ENCODE data around the gene AIP. TPM values are rescaled to one million over a fixed set of nuclear protein-coding genes. Genes with fewer than 3 reads are reported as not detected.

The AIP gene
- total RNA-seq, 6 experiments from 2014 or later: 53.0 to 59.4 (median 55.1) TPM

DNA sequence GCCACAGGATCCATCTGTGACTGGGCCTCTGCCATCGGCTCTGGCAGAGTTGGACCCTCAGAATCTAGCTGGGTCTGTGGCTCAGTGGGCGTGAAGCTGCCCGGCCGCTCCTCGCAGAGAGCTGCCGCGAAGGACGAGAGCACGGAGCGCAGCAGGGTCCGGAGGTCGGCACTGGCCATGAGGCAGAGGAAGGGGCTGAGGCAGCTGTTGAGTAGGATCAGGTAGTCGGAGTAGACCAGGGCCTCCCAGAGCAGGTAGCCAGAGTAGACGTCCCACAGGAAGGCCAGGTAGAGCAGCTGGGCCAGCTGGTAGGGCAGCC is 31.2 kb upstream of the AIP start:
- no peak for DNase-seq
- Mint-ChIP-seq H3K4me3 (no peak overlapping the region), H3K27ac (no peak overlapping the region)

DNA sequence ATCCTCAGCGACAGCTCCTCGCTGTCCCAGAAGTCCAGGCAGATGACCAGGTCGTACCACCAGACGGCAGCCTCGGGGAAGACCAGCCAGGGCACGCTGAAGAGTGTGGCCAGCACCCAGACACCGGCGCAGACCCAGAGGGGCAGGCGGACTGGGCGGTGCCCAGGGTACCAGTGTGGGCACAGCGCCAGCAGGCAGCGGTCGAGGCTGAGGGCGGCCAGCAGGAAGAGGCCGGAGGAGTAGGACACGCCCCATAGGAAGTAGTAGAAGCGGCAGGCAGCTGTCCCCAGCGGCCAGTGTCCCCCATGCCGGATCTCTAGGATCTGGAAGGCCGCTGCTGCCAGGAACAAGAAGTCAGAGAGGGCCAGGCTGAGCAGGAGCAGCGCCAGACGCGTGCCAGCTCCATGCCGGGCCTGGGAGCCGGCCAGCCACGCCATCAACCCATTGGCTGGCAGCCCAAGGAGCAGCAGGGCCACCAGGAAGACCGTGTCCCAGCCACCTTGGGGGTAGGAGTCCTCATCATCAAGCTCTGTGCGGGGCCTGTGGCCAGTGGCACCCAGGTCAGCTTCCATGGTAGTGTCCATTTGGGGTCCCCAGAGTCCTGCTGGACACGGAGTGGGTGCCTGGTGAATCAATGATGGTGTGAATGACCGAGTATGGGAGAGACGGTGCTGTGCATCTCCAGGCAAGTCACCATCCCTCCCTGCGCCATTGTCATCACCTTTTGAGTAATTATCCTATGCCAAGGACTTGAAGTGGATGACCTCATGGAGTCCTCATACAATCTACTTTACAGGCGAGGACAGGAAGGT is 30.5 kb upstream of the AIP start, which contains the start of gene GPR152:
GPR152 (minus strand) TSS at position 589 of the 812 bp plus-strand sequence; CDS start at position 584, 5 bp downstream.
- Mint-ChIP-seq H3K4me3 (no peak within 1 kb of the TSS), H3K27ac (no peak within 1 kb of the TSS), H3K27me3 (ENCODE audit: insufficient read depth) (peaks cover 18% of the 10 kb centered on the region), H3K4me1 (ENCODE audit: low read depth) (no peaks in the 10 kb centered on the region), H3K9me3 (no peaks in the 10 kb centered on the region), H3K36me3 (ENCODE audit: low read depth) (no peaks in the 10 kb centered on the region)
- TF ChIP-seq, protein P1, sequence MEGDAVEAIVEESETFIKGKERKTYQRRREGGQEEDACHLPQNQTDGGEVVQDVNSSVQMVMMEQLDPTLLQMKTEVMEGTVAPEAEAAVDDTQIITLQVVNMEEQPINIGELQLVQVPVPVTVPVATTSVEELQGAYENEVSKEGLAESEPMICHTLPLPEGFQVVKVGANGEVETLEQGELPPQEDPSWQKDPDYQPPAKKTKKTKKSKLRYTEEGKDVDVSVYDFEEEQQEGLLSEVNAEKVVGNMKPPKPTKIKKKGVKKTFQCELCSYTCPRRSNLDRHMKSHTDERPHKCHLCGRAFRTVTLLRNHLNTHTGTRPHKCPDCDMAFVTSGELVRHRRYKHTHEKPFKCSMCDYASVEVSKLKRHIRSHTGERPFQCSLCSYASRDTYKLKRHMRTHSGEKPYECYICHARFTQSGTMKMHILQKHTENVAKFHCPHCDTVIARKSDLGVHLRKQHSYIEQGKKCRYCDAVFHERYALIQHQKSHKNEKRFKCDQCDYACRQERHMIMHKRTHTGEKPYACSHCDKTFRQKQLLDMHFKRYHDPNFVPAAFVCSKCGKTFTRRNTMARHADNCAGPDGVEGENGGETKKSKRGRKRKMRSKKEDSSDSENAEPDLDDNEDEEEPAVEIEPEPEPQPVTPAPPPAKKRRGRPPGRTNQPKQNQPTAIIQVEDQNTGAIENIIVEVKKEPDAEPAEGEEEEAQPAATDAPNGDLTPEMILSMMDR (IDR thresholded peaks at IDR 0.05): no peak
- DNase-seq: no peak

More for the DNA sequence above, 31.2 kb upstream of the AIP start:
- Mint-ChIP-seq H3K9me3 (no peaks in the 10 kb centered on the region), H3K36me3 (ENCODE audit: low read depth) (no peaks in the 10 kb centered on the region), H3K4me1 (ENCODE audit: low read depth) (no peaks in the 10 kb centered on the region), H3K27me3 (ENCODE audit: insufficient read depth) (peaks cover 18% of the 10 kb centered on the region)
- TF ChIP-seq, protein P1 (IDR thresholded peaks at IDR 0.05): no peak

DNA sequence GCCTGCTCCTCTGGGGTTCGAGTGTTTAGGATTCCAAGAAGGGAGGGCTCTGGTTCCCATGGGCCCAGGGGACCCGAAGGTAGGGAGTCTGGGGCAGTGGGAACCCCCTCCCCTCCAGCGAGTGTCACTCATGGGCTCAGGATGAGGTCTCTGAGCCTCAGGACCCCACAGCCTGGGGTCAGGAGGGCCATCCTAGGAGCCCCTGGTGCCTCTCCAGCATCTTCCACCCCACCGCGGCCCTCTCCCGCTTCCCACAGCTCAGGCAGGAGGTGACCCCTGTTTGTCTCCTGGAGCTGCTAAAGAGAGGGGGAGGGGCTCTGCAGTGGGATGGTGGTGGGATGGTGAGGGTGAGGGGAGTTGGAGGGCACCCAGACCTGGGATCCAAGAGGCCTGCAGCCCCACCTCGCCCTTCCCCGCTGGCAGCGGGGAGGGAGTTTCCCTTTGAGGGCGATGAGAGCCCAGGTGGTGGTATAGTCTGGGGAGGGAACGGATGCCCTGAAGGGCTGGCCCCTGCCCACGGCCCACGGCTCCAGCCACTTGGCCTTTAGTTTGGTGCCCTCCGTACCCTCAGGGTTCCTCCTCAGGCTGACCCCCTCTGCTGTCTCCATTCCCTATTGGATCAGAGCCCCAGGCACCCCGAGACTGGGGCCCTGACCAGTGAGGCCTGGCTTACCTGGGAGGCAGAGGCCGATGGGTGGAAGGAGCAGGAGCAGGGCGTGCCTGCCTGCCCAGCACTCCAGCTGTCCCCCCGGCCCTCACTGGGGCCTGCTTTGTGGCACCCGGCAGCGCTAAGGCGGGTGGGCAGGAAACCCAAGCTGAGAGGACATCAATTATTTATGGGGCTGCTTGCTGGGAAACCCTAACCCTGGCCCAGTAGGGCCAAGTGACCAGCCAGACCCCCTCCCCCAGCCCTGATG is 28.8 kb upstream of the AIP start:
- H3K27me3 Mint-ChIP-seq (ENCODE audit: insufficient read depth): peaks cover 13% of the 10 kb centered on the region
- H3K4me1 Mint-ChIP-seq (ENCODE audit: low read depth): no peaks in the 10 kb centered on the region
- H3K36me3 Mint-ChIP-seq (ENCODE audit: low read depth): no peaks in the 10 kb centered on the region
- TF ChIP-seq, protein P1 (IDR thresholded peaks at IDR 0.05): no peak
- DNase-seq: no peak
- H3K27ac Mint-ChIP-seq: no peak overlapping the region
- H3K4me3 Mint-ChIP-seq: no peak overlapping the region
- H3K9me3 Mint-ChIP-seq: no peaks in the 10 kb centered on the region

DNA sequence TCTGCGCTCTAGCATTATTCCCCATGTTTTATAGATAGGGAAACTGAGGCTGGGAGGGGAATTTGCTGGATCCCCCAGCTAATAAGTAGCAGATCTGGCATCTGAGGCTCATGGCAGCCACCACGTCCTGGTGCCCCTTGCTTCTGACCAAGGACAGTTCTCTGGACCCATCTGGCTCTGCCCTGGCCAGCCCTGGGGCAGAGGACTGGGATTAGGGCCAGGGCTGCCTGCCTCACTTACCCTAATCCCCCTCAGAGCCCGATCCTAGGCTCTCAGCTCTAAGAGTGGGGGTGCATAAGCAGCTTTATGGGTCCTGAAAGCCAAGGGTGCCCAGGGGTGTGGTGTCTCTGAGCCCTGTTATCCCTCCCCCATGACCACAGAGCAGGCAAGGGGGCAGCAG is 27.8 kb upstream of the AIP start, which contains the start of gene CABP4:
CABP4 (plus strand) TSS at position 301 of the 400 bp plus-strand sequence; CDS start at position 371, 70 bp downstream.
- TF ChIP-seq, protein P1 (IDR thresholded peaks at IDR 0.05): no peak
- no peak for DNase-seq
- no peaks in the 10 kb centered on the region for H3K36me3 Mint-ChIP-seq (ENCODE audit: low read depth)
- H3K9me3 Mint-ChIP-seq: no peaks in the 10 kb centered on the region
- no peak within 1 kb of the TSS for H3K4me3 Mint-ChIP-seq
- H3K4me1 Mint-ChIP-seq (ENCODE audit: low read depth): no peaks in the 10 kb centered on the region
- peaks cover 12% of the 10 kb centered on the region for H3K27me3 Mint-ChIP-seq (ENCODE audit: insufficient read depth)
- no peak within 1 kb of the TSS for H3K27ac Mint-ChIP-seq

DNA sequence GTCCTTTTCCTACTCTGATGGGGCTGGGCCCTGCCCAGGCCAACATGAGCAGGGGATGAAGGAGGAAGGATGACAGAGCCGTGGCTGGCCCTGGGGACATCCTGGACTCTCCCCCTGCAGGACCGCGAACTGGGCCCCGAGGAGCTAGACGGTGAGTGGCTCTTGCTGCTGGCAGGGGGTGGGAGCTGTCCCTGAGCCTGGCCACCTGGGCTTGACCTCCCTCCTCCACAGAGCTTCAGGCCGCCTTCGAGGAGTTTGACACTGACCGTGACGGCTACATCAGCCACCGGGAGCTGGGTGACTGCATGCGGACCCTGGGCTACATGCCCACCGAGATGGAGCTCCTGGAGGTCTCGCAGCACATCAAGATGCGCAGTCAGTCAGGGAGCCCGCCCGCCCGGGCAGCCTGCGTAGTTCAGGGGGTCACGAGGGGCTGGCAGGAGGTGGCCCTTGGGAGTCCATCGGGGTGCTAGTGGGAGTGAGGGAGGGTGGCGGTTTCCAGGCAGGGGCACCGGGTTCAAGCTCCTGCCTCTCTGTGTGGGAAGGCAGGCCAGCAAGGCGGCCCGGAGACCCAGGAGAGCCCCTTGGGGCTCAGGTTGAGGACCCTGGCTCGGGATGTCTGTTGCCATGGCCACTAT is 26.6 kb upstream of the AIP start:
- DNase-seq: no peak
- H3K27ac Mint-ChIP-seq: no peak overlapping the region

More for the DNA sequence above, 26.6 kb upstream of the AIP start:
- H3K27me3 Mint-ChIP-seq (ENCODE audit: insufficient read depth): peaks cover 5% of the 10 kb centered on the region
- no peaks in the 10 kb centered on the region for H3K4me1 Mint-ChIP-seq (ENCODE audit: low read depth)
- H3K36me3 Mint-ChIP-seq (ENCODE audit: low read depth): no peaks in the 10 kb centered on the region
- no peak overlapping the region for H3K4me3 Mint-ChIP-seq
- TF ChIP-seq, protein P1 (IDR thresholded peaks at IDR 0.05): no peak
- H3K9me3 Mint-ChIP-seq: no peaks in the 10 kb centered on the region
